GM19372 (cell line): ENCODE data around the gene ACTRT1.

Source experiments
- ATAC-seq: cut with Tn5 transposase; IDR thresholded peaks from one replicate; pipeline ENCODE4 v1.9.1; 2021; ENCODE audit warnings: mild to moderate bottlenecking, low read depth, moderate library complexity; ENCODE audit not compliant: unreplicated experiment

Gene ACTRT1

DNA sequence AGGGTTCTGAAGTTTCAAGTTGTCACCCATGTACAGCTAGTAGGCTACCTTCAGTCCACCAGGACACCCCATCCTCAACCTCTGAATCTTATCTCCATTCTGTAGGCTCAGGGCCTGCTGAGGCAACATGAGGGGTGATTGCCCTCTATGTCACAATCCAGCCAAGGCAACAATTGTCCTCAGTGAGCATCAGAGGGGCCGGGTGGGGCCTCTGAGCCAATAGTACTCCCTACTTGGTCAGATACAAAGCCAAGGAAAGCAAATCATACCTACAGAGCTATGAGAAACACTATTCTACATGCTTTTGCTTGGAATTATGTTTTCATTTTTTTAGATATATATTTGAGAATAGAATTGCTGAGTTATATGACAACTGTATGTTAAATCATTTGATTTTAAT is at the start of gene ACTRT1:
Gene ACTRT1, minus strand, starts transcription at position 101 of the 400 bp plus-strand sequence. CDS start 197 bp downstream, outside the sequence.
- no peak for ATAC-seq

DNA sequence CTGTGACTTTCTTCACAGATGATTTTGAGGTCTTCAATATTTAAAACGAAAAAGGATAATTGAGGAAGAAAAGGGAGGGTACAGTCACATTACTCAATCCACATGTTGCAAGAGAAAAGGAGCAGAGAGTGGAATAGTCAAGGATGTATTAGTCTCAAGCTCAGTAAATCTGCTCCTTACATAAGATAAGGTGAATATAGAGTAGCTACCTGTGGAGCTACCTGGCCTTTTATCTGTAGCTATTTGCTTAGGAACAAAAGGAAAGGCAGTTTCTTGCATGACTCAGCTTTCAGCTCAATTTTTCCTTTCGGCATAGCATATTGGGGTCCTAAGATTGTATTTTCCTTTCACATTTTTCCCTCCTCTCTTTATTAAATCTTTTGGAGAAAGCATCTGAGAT is 26.3 kb upstream of the ACTRT1 start:
- ATAC-seq, result no peak

DNA sequence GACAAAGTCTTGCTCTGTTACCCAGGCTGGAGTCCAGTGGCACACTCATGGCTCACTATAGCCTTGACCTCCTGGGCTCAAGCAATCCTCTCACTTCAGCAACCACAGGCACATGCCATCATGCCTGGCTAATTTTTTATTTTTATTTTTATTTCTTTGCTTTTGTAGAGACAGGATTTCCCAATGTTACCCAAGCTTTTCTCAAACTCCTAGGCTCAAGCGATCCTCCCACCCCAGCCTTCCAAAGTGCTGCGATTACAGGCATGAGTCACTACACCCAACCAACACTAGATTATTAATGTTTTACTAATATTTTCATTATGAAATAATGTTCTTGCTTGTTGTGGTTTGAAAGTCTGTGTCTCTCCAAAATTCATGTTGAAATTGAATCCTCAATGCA is 5.2 kb upstream of the ACTRT1 start:
- ATAC-seq, result no peak

DNA sequence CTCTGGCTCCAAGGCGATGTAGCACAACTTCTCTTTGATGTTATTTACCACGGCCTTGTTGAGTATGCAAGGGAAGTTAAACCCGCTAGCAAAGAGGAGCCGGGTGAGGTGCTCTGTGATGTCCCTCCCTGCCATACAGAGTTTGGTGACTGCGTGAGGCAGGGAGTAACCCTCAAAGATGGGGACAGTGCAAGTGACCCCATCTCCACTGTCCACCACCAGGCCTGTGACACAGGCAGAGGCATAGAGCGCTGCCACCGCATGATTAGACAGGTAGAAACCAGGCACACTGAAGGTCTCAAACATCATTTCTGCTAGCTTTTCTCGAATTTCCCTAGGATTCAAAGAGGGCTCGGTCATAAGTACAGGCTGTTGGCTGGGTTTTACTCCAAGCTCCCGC is 677 bp downstream of the ACTRT1 start:
- ATAC-seq, result no peak

DNA sequence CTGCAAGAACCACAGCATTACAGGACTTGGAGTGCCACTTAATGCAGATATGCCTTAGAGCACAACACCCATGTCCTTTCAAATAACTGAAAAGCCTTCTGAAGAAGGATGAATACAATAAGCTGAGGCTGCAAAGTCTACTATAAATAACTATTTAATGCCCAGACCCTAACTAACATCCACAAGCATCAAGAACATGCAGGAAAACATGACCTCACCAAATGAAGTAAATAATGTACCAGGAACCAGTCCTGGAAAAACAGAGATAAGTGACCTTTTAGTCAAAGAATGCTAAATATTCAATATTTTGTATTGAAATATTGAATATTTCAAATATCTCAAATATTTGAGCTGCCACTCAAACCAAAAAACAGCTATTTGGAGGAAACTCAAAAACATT is 16.9 kb downstream of the ACTRT1 start:
- ATAC-seq, result no peak

DNA sequence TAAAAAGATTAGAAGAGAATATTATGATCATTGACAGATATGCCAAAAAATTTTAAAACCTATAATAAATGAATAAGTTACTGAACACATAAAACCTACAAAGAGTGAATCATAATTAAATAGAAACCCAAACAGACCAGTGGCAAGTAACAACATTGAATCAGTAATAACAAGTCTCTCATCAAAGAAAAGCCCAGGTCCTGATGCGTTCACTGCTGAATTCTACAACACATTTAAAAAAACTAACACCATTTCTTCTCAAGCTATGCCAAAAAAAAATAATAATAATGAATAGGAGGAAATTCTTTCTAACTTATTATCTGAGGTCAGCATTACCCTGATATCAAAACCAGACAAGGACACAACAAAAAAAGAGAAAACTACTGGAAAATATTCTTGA is 30.6 kb downstream of the ACTRT1 start:
- no peak for ATAC-seq

DNA sequence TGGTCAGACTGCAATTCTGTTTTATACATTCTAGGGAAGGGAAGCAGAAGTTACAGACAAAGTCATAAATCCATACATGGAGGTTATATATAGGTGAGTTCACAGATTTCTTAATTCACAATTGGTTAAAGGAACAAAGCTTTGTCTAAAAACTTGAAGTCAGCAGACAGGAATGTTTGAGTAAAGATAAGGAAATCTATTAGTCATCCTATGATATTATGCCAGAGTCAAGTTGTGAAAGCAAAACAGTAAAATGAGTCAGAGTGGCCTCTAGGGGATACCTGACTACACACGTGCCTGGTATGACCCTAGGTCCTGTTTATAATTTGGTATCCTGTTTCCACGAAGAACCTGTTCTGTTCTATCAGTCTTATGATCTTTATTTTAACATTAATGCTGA is 31.5 kb downstream of the ACTRT1 start:
- no peak for ATAC-seq

DNA sequence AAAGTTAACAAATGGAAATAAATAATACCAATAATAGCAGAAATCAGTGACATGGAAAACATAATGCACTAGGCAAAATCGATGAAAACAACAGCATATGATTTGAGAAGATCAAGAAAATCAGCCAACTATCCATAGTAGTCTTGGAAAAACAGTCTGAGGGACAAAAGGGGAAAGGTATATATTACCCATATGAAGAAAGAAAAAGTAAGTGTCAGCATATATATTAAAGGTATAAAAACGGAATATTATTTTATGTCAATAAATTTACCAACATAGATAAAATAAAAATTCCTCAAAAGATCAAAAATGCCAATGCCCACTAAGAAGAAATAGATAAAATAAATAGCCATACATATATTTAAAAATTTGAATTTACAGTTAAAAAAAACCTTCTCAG is 33.0 kb downstream of the ACTRT1 start:
- no peak for ATAC-seq

DNA sequence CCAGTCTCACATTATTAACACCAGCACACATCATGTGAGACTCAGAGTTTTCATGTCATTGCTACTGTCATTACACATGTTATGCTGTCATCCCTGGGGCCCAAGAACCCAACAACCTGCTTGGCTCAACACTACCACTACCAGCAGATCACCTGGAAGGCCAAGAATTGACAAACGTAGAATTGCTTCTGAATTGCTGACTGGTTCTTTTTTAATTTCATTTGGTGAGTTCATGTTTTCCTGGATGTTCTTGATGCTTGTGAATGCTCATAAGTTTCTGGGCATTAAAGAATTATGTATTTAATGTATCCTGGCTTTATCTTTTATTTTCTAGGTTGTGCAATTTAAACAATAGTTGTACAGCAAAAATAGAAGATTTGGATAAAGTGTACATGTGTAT is 40.2 kb downstream of the ACTRT1 start:
- ATAC-seq, result no peak

DNA sequence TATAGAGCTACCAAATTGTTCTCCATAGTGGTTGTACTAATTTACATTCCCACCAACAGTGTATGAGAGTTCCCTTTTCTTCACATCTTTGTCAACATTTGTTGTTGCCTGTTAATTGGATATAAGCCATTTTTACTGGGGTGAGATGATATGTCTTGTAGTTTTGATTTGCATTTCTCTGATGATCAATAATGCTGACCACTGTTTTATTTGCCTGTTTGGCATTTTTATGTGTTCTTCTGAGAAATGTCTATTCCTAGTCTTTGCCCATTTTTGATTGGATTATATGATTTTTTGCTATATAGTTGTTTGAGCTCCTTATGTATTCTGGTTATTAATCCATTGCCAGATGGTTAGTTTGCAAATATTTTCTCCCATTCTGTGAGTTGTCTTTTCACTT is 44.3 kb downstream of the ACTRT1 start:
- ATAC-seq, result no peak
